ENCODE results near the gene KLHDC9. TPM values are rescaled to one million over a fixed set of nuclear protein-coding genes. Genes with fewer than 3 reads are reported as not detected.
A peak's percentile ranks its signal among the peaks of the same experiment; 100 is the strongest.

The KLHDC9 gene
- polyA plus RNA-seq, 1 experiment = 1.1 TPM

DNA sequence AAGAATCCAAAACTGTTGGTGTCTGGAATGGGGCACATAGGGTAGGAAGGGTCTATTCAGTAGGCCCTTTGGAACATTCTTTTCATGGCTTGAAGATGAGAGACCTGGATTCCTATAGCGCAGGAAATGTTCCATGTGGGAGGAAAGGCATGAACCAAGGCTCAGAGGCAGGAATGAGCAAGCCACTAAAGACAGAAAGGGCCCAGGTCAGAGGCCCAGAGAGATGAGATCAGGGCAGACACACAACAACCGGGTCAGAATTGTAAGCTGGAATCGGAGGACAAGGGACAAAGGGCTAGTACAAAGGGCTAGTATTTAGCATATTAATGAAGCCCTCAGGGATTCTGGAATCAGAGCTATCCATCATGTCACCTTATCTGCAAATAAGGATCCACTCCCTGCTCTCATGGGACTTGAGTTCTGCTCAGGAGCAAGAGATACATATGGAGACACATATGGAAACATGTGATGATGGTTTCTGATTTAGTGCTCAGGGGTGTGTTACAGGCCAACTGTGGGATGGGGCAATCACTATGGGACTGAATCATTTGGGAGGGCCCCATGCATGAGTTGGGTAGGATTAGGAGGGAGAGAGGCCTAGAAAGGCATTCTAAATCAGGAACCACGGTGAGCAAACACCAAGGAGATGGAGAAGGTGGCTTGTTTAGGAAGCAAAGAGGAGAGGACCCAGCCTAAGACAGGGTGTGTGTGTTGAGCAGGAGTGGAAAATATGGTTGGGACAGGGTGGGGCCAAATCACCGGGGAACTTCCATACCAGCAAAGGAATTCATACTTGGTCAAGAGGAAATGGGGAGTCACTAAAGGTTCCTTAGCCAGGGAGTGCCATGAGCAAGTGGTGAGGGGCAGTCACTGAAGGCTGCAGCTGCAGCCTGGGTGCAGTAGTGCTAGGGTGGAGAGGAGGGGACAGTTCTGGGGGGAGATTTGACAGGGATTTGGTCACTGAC, 17.4 kb upstream of the KLHDC9 start:
- ChIA-PET POLR2A (no interaction called here), CTCF (interaction anchor here (0.6 to 1.3 kb wide), 2 partner anchors 17 to 81 kb away, joined by 3 to 4 read pairs; partner anchors contain the start of gene KLHDC9)
- H3K27me3 ChIP-seq (ENCODE audit: control insufficient read depth, insufficient read depth, low read length) = no peaks in the 10 kb centered on the region
- H3K9me3 ChIP-seq (ENCODE audit: control insufficient read depth, insufficient read depth, low read length) = no peaks in the 10 kb centered on the region; the same call in 1 of the 2 replicates
- H3K4me3 ChIP-seq (ENCODE audit: low read depth, low read length) = no peak overlapping the region
- H3K27ac ChIP-seq (ENCODE audit: low read depth, low read length) = no peak overlapping the region
- no peak for DNase-seq (ENCODE audit: low read depth, low spot score)
- TF ChIP-seq, protein P1, sequence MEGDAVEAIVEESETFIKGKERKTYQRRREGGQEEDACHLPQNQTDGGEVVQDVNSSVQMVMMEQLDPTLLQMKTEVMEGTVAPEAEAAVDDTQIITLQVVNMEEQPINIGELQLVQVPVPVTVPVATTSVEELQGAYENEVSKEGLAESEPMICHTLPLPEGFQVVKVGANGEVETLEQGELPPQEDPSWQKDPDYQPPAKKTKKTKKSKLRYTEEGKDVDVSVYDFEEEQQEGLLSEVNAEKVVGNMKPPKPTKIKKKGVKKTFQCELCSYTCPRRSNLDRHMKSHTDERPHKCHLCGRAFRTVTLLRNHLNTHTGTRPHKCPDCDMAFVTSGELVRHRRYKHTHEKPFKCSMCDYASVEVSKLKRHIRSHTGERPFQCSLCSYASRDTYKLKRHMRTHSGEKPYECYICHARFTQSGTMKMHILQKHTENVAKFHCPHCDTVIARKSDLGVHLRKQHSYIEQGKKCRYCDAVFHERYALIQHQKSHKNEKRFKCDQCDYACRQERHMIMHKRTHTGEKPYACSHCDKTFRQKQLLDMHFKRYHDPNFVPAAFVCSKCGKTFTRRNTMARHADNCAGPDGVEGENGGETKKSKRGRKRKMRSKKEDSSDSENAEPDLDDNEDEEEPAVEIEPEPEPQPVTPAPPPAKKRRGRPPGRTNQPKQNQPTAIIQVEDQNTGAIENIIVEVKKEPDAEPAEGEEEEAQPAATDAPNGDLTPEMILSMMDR (IDR thresholded peaks at IDR 0.05; ENCODE audit: low read depth, low read length) = no peak

GRCh38 chr1:161081519-161081918, 16.6 kb upstream of the KLHDC9 start:
- no peaks in the 10 kb centered on the region; the same call in 1 of the 2 replicates for H3K9me3 ChIP-seq (ENCODE audit: control insufficient read depth, insufficient read depth, low read length)
- POLR2A ChIA-PET = no interaction called here
- no peak overlapping the region for H3K27ac ChIP-seq (ENCODE audit: low read depth, low read length)
- H3K4me3 ChIP-seq (ENCODE audit: low read depth, low read length) = no peak overlapping the region
- TF ChIP-seq, protein P1 (IDR thresholded peaks at IDR 0.05; ENCODE audit: low read depth, low read length) = no peak
- no peaks in the 10 kb centered on the region for H3K27me3 ChIP-seq (ENCODE audit: control insufficient read depth, insufficient read depth, low read length)
- CTCF ChIA-PET = interaction anchor here (1.3 kb wide), 1 partner anchor 16 kb away, joined by 4 read pairs; the partner anchor contains the start of gene KLHDC9
- no peak for DNase-seq (ENCODE audit: low read depth, low spot score)

GRCh38 chr1:161082483-161082882, 15.7 kb upstream of the KLHDC9 start:
- DNase-seq (ENCODE audit: low read depth, low spot score) = no peak
- TF ChIP-seq, protein P1 (IDR thresholded peaks at IDR 0.05; ENCODE audit: low read depth, low read length) = no peak
- H3K27ac ChIP-seq (ENCODE audit: low read depth, low read length) = no peak overlapping the region
- ChIA-PET POLR2A (interaction anchor here (1.5 kb wide), 1 partner anchor 37 kb away, joined by 5 read pairs; the partner anchor contains the start of gene USF1), CTCF (no interaction called here)
- no peaks in the 10 kb centered on the region; the same call in 1 of the 2 replicates for H3K9me3 ChIP-seq (ENCODE audit: control insufficient read depth, insufficient read depth, low read length)
- no peak overlapping the region for H3K4me3 ChIP-seq (ENCODE audit: low read depth, low read length)
- H3K27me3 ChIP-seq (ENCODE audit: control insufficient read depth, insufficient read depth, low read length) = no peaks in the 10 kb centered on the region

DNA sequence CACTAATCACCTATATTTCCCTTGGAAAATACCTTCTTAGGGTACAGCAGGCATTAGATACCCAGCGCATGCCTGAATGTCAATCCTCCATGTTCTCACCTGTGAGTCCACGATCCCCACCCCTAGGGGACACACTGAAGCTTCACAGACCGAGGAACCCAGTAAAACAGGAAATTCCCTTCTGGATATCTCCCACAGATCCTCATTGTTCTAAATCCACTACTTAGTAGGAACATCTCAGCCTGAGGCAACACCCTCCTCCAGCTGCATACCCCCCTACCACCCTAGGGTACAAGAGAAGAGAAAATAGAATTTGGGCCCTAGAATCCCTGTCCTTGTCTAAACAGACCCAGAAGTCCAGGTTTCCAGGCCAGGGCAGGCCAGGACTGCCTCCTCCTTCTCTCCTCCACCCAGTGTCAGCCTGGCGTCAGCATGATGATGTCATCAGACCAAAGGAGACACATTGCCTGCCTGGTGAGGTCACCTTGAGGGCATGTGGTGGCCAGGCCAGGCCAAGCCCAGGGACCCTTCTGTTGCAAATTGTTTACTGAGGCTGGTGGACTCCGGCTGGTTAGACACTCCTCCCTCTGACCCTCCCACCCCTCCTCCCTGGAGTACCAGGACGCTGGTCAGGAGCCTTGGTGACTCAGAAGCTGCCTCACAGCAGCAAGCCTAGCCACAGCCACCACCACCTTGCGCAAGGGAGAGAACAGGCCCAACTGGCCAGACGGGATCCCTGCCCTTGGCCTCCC, 15.0 kb upstream of the KLHDC9 start:
- ChIA-PET POLR2A (interaction anchor here (1.5 kb wide), 1 partner anchor 38 kb away, joined by 5 read pairs; the partner anchor contains the start of gene USF1), CTCF (interaction anchor here (0.6 to 3.6 kb wide), 3 partner anchors 38 to 93 kb away, joined by 3 to 13 read pairs (median 12); no protein-coding TSS in a partner anchor)
- DNase-seq (ENCODE audit: low read depth, low spot score) = peak; percentile 51

More for the DNA sequence above, 15.0 kb upstream of the KLHDC9 start:
- TF ChIP-seq, protein P1 (IDR thresholded peaks at IDR 0.05; ENCODE audit: low read depth, low read length) = no peak
- Histone ChIP-seq H3K9me3 (ENCODE audit: control insufficient read depth, insufficient read depth, low read length) (no peaks in the 10 kb centered on the region; the same call in 1 of the 2 replicates), H3K27me3 (ENCODE audit: control insufficient read depth, insufficient read depth, low read length) (no peaks in the 10 kb centered on the region), H3K4me3 (ENCODE audit: low read depth, low read length) (no peak overlapping the region), H3K27ac (ENCODE audit: low read depth, low read length) (peak overlapping the region; percentile 70)
